Activated CD4-positive, alpha-beta T cell treated with anti-CD3 and anti-CD28 coated beads, Interleukin-2, Interleukin-4, amounts not matched to agents 100 ng/mL and 50 ng/mL, durations not matched to agents 16 hours and 8 hours (primary cell): ENCODE measurements around the gene PIEZO2.
A peak's percentile ranks its signal among the peaks of the same experiment; 100 is the strongest.
"Not testable (repeated sequence)": the region's sequence is repeated elsewhere in the genome, so short reads cannot be mapped to it uniquely, and the experiment has no call there.

ENCODE experiments used
- DNase-seq: peaks from one replicate; pipeline ENCODE4 v3.0.0-alpha.2; 2020; ENCODE audit warnings: low spot score

The PIEZO2 gene

GRCh38 chr18:11149441-11150270, at the start of gene PIEZO2:
PIEZO2 (minus strand) TSS chr18:11149569; CDS start chr18:11148588, 981 bp downstream.
- DNase-seq, result no peak

- no peak for DNase-seq
Measured at GRCh38 chr18:11183637-11184036, 34.3 kb upstream of the PIEZO2 start.

- DNase-seq, result not testable (repeated sequence)
Measured at GRCh38 chr18:11181629-11182028, 32.3 kb upstream of the PIEZO2 start.

- no peak for DNase-seq
Measured at GRCh38 chr18:11179959-11180519, 30.7 kb upstream of the PIEZO2 start.

GRCh38 chr18:11178951-11179549, 29.7 kb upstream of the PIEZO2 start:
- DNase-seq, result no peak

- DNase-seq, result no peak
Measured at GRCh38 chr18:11177382-11177781, 28.0 kb upstream of the PIEZO2 start.

GRCh38 chr18:11176481-11176881, 27.1 kb upstream of the PIEZO2 start:
- no peak for DNase-seq

GRCh38 chr18:11175266-11175979, 26.1 kb upstream of the PIEZO2 start:
- no peak for DNase-seq

GRCh38 chr18:11174179-11174578, 24.8 kb upstream of the PIEZO2 start:
- not testable (repeated sequence) for DNase-seq

GRCh38 chr18:11167778-11168177, 18.4 kb upstream of the PIEZO2 start:
- DNase-seq, result no peak

- DNase-seq, result no peak
Measured at GRCh38 chr18:11165952-11166351, 16.6 kb upstream of the PIEZO2 start.

- DNase-seq, result no peak
Measured at GRCh38 chr18:11165138-11165537, 15.8 kb upstream of the PIEZO2 start.

GRCh38 chr18:11163665-11164064, 14.3 kb upstream of the PIEZO2 start:
- no peak for DNase-seq

- no peak for DNase-seq
Measured at GRCh38 chr18:11162889-11163288, 13.5 kb upstream of the PIEZO2 start.

- no peak for DNase-seq
Measured at GRCh38 chr18:11162462-11162861, 13.1 kb upstream of the PIEZO2 start.

GRCh38 chr18:11160313-11160712, 10.9 kb upstream of the PIEZO2 start:
- no peak for DNase-seq

- no peak for DNase-seq
Measured at GRCh38 chr18:11159844-11160243, 10.5 kb upstream of the PIEZO2 start.

- DNase-seq, result no peak
Measured at GRCh38 chr18:11156978-11157377, 7.6 kb upstream of the PIEZO2 start.

GRCh38 chr18:11155034-11155759, 5.8 kb upstream of the PIEZO2 start:
- no peak for DNase-seq

GRCh38 chr18:11154368-11154989, 5.1 kb upstream of the PIEZO2 start:
- peak; percentile 15 for DNase-seq

GRCh38 chr18:11153097-11153496, 3.7 kb upstream of the PIEZO2 start:
- no peak for DNase-seq

- DNase-seq, result no peak
Measured at GRCh38 chr18:11150271-11150615, 874 bp upstream of the PIEZO2 start.
